ACHN (cell line): ENCODE measurements around the gene VWA5A.
"Not testable (repeated sequence)": the region's sequence is repeated elsewhere in the genome, so short reads cannot be mapped to it uniquely, and the experiment has no call there.

ENCODE experiments used
- DNase-seq: peaks from one replicate; pipeline ENCODE4 v3.0.0-alpha.2; 2015
- in situ Hi-C: cut with HindIII; loops from 2 replicates; pipeline ENCODE4 v1.10.0; 2017; ENCODE audit warnings: low sequenced_read_pairs, low pct_ligation_motif_present, low pct_unique_long_range_greater_than_20kb

Gene VWA5A

GRCh38 chr11:124085997-124086846, 29.0 kb upstream of the VWA5A start:
- DNase-seq: no peak
- in situ Hi-C loops: no loop called here

DNA sequence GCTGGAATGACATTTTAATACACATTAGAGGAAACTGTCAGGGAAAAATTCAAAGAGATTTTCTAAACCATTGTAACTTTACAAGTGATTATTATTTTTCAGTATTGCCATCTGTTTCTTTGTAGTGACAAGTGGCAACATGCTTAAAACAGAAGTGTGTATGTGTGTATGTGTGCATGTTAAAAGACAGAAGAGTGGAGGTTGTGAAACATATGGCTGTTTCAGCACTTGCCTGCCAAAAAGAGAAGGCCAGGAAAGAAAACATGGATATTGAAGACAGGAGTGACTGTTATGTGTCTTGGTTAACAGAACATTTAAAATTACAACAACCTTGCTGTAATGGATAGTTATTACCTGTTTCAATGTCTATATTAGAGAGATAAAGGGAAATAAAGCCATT, 24.3 kb upstream of the VWA5A start:
- no peak for DNase-seq
- in situ Hi-C loops: no loop called here

- no peak for DNase-seq
- in situ Hi-C loops: no loop called here
Measured at GRCh38 chr11:124093330-124093729, 21.9 kb upstream of the VWA5A start.

DNA sequence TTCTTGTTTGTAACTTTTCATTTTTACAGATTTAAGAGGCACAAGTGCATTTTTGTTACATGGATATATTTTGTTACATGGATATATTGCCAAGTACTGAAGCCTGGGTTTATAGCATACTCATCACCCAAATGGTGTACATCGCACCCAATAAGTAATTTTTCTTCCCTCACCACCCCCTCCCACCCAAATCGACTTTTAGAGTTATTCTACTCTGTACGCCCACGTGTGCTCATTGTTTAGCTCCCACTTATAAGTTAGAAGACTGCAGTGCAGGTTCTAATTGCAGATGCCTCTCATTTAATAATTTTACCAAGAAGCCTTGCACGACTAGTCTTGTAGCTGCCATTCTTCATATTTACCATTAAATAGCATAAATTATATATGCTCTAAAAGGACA, 20.5 kb upstream of the VWA5A start:
- DNase-seq: no peak
- in situ Hi-C loops: no loop called here

GRCh38 chr11:124096364-124096763, 18.9 kb upstream of the VWA5A start:
- no peak for DNase-seq
- in situ Hi-C loops: no loop called here

GRCh38 chr11:124098141-124098540, 17.1 kb upstream of the VWA5A start:
- in situ Hi-C loops: no loop called here
- DNase-seq: no peak

DNA sequence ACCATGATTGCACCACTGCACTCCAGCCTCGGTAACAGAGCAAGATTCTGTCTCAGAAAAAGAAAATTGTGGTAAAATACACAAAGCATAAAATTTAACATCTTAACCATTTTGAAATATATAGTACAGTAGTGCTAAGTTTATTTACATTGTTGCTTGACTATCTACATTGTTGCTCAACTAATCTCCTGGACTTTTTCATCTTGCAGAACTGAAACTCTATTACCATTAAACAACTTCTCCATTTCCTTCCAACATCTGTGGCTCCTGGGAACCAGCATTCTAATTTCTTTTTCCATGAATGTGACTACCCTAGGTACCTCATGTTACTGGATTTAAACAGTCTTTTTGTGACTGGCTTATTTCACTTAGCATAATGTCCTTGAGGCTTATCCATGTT, 13.5 kb upstream of the VWA5A start:
- no peak for DNase-seq
- in situ Hi-C loops: no loop called here

DNA sequence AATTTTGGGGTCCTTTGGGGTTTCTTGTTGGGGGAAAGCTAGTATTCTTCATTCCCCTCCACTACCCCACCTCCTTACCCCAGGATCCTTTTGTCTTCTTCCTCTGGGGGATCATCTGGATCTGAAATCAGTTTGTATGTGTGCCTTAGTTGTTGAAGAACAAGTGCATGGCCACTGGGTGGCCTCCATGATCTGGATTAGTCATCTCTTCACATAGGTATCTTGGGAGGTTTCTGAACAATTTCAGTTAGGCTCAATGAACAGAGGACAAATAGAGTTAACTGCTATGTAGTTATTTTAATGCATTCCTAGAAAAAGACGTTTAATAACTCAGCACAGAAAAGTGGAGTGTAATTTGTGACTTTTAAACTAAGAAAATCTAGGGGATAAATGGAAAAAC, 7.1 kb upstream of the VWA5A start:
- in situ Hi-C loops: no loop called here
- DNase-seq: peak; percentile 27

- DNase-seq: no peak
- in situ Hi-C loops: no loop called here
Measured at GRCh38 chr11:124109377-124109776, 5.9 kb upstream of the VWA5A start.

DNA sequence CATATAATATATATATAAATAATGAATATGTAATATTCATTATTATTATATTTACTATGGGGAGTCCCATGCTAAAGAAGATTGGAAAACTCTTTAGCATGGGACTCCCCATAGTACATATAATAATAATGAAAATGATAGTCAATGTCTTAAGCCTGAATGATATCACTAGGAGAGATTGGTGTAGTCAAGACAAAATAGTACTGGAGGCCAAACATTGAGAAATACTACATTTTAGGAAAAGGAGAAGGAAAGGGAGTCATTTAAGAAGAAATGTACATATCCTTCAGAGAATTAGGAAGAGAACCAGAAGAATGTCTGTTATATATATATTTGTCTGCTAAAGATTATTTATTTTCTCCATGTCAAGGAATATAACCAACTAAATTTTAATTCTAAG, 5.0 kb upstream of the VWA5A start:
- DNase-seq: no peak
- in situ Hi-C loops: no loop called here

GRCh38 chr11:124113890-124114289, 1.4 kb upstream of the VWA5A start:
- in situ Hi-C loops: no loop called here
- DNase-seq: no peak

DNA sequence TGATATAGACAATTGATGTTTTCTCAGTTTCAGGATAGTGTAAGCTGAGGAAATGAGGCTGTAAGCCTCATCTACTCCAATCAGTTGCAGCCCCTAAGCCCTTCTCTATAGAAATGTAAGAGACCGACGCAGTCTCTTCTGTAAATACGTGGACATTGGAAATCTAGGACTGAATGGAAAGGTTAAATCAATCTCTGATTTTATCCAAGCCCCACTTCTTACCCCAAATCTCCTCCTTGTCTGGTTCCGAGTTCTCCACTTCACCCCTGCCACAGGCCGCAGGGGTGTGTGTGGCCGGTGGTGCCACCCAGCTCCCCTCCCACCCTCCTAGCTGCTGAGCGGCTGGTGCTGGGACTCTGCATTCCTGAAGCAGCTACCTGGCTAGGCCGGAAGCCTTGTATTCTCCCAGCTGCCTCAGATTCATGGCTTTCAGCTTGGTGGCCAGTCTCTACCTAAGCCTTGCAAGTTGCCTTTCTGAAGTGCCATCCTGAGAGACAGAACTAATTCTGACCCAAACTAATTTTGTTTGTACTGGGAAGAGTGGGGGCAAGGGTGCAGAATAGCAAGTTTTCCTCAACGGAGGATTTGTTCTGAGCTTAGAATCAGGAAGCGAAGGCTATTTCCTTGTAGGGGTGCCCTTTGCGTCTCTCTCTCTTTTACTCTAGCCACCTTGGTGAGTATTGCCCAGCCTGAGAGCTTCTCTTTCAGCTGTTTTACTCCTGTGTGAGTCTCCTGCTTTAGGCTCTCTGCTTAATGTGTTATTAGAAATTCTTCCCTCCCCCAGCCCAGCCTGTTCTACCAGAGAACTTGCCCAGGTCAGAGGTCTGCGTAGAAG, 749 bp downstream of the VWA5A start:
- no peak for DNase-seq
- in situ Hi-C loops: no loop called here

- in situ Hi-C loops: no loop called here
- no peak for DNase-seq
Measured at GRCh38 chr11:124119103-124119502, 3.9 kb downstream of the VWA5A start.

GRCh38 chr11:124120891-124121290, 5.6 kb downstream of the VWA5A start:
- in situ Hi-C loops: no loop called here

DNA sequence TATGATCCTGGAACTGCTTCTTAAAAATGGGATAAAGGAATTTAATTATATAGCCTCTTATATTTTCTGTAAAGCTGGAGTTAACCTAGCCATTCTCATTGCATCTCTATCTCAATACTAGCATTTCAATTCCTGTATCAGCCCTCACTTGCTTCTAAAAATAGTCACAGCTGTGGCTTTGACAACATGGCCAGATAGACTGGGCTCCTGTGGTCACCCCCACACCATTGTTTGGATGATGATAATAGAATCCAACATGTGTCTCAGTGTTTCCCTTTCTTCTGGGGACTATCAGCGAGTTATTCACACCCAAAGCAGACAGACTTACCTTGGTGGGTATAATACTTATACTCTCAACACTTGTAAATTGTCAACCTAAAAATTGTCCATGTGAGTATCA, 6.9 kb downstream of the VWA5A start:
- in situ Hi-C loops: no loop called here
- DNase-seq: no peak

More at GRCh38 chr11:124120891-124121290, 5.6 kb downstream of the VWA5A start:
- no peak for DNase-seq

DNA sequence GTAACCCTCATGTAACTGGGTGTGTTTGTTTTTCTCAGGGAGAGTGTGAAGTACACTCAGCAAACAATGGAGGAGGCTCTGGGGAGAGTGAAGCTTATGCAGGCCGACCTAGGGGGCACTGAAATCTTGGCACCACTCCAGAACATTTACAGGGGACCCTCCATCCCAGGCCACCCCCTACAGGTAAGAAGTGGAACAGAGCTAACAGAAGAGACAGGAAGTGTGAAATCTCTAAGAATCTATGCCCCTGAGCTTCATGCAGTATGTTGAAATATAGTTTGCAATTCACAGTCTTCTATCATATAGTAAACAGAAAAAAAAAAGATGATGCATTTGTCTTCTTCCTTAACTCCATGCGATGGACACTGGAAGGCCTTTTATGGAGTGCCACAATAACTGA, 8.4 kb downstream of the VWA5A start:
- DNase-seq: no peak
- in situ Hi-C loops: no loop called here

- in situ Hi-C loops, DNase-seq: not testable (repeated sequence)
Measured at GRCh38 chr11:124127134-124127533, 11.9 kb downstream of the VWA5A start.

DNA sequence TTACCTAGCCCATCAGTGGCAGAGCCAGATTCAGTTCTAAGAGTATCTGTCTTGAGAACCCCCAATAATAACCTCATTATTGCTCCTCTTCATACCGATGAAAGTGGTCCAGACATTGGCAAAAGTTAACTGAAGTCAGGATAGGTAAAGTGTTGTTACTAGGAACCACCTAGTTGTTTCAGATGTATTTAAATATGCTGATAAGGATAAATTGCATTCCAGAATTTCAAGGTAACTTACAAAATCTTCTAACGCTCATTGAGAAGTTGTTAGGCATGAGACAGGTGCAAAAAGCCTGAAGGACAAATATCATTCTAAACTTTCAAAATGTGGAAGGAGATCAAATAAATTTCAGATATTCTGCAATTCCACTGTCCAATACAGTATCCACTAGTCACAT, 27.8 kb downstream of the VWA5A start:
- DNase-seq: no peak
- in situ Hi-C loops: no loop called here

DNA sequence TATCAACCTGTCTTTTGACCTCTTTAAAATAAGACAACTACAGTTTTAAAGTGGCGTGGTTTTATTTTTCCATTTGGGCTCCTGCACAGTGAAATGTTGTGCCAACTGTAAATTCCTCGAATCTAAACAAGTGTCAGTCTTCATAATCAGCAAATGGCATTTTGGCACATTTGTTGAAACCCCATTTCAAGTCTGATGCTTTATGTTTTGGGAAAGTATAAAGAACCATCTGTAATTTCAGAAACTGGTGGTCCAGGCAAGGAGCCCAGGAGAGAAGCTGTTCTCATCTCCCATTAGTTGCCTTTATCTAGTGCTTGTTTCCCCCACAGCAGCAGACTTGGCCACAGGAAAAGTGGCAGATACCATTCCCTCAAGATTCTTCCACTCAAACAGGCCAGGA, 32.7 kb downstream of the VWA5A start:
- in situ Hi-C loops: no loop called here

DNA sequence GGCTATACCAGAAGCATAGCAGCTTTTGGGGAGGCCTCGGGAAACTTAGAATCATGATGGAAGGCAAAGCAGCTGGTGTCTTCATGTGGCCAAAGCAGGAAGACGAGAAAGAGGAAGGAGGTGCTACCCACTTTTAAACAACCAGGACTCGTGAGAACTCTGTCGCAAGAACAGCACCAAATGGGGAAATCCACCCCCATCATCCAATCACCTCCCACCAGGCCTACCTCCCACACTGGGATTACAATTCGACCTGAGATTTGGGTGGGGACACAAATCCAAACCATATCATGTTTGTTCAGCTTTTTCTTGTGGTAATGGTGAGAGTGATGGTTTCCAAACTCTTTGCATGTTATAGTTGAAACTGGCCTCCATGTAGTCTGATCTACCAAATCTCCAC, 35.4 kb downstream of the VWA5A start:
- DNase-seq: no peak
- in situ Hi-C loops: no loop called here

More for the DNA sequence above, 32.7 kb downstream of the VWA5A start:
- no peak for DNase-seq
